Vagina (tissue), 2 donors: ENCODE results near the gene FGD2.

Source experiments
- POLR2AphosphoS5 ChIP-seq, 2 donors: sonication (generic); formaldehyde crosslinking; IDR thresholded peaks; one replicate each; pipeline ENCODE4 v1.9.0; 2017; ENCODE audit warnings: antibody characterized with exemption in 2 of 2, mild to moderate bottlenecking in 2 of 2, low read depth in 1 of 2; ENCODE audit not compliant: insufficient read depth in 1 of 2
- TF ChIP-seq, protein P1 (sequence below), 3 experiments: fragments of 450-650 bp in 2 of 3; fragments of 200-600 bp in 1 of 3; sonication (generic) in 1 of 3; IDR thresholded peaks; one replicate each; pipeline ENCODE4 v1.5.1; 2017 to 2019; ENCODE audit warnings: antibody characterized with exemption in 3 of 3, mild to moderate bottlenecking in 2 of 3, moderate library complexity in 2 of 3

GRCh38 chr6:36989264-36989663 lies 16.2 kb upstream of the FGD2 start:
- TF ChIP-seq, protein P1, sequence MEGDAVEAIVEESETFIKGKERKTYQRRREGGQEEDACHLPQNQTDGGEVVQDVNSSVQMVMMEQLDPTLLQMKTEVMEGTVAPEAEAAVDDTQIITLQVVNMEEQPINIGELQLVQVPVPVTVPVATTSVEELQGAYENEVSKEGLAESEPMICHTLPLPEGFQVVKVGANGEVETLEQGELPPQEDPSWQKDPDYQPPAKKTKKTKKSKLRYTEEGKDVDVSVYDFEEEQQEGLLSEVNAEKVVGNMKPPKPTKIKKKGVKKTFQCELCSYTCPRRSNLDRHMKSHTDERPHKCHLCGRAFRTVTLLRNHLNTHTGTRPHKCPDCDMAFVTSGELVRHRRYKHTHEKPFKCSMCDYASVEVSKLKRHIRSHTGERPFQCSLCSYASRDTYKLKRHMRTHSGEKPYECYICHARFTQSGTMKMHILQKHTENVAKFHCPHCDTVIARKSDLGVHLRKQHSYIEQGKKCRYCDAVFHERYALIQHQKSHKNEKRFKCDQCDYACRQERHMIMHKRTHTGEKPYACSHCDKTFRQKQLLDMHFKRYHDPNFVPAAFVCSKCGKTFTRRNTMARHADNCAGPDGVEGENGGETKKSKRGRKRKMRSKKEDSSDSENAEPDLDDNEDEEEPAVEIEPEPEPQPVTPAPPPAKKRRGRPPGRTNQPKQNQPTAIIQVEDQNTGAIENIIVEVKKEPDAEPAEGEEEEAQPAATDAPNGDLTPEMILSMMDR (IDR thresholded peaks at IDR 0.05), result no peak
- TF ChIP-seq POLR2AphosphoS5 (IDR thresholded peaks at IDR 0.05; ENCODE audit: insufficient read depth in 1 of 2, low read depth in 1 of 2), result no peak
